Measurements from ENCODE around the gene DGKQ.

DNA sequence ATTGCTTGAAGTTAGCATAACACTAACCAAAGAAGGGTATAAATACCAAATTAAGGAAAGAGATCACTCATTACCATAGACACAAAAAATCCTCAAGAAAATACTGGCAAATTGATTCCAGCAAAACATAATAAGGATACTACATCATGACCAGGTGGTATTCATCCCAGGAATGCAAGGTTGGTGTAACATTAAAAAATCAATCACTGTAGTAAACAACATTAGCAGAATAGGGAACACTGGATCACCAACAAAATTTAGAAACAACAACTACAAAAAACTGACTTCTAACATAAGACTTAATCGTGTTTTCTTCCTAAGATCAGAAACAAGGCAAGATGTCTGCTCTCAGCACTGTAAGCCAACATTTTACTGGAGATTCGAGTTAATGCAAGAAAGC is 55.4 kb downstream of the DGKQ start:
- TF ChIP-seq, protein P1, sequence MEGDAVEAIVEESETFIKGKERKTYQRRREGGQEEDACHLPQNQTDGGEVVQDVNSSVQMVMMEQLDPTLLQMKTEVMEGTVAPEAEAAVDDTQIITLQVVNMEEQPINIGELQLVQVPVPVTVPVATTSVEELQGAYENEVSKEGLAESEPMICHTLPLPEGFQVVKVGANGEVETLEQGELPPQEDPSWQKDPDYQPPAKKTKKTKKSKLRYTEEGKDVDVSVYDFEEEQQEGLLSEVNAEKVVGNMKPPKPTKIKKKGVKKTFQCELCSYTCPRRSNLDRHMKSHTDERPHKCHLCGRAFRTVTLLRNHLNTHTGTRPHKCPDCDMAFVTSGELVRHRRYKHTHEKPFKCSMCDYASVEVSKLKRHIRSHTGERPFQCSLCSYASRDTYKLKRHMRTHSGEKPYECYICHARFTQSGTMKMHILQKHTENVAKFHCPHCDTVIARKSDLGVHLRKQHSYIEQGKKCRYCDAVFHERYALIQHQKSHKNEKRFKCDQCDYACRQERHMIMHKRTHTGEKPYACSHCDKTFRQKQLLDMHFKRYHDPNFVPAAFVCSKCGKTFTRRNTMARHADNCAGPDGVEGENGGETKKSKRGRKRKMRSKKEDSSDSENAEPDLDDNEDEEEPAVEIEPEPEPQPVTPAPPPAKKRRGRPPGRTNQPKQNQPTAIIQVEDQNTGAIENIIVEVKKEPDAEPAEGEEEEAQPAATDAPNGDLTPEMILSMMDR (IDR thresholded peaks at IDR 0.05; ENCODE audit: low read depth, low read length), result no peak
- TF ChIP-seq EZH2phosphoT487 (IDR thresholded peaks at IDR 0.05; ENCODE audit: low read depth), result no peak
